Esophagus squamous epithelium (tissue), 4 donors: Measurements from ENCODE around the gene NECAB2.

Experiments used
- CTCF ChIP-seq, 6 experiments: fragments of 450-650 bp in 4 of 6; fragments of 200-600 bp in 2 of 6; sonication (generic) in 2 of 6; IDR thresholded peaks; one replicate each; pipeline ENCODE4 v1.5.1; 2016 to 2019; ENCODE audit warnings: antibody characterized with exemption in 6 of 6, mild to moderate bottlenecking in 4 of 6, moderate library complexity in 4 of 6
- POLR2A ChIP-seq, 4 donors: fragments of 450-650 bp; IDR thresholded peaks; one replicate each; pipeline ENCODE4 v1.6.1; 2017; ENCODE audit warnings: antibody characterized with exemption in 4 of 4, mild to moderate bottlenecking in 4 of 4, moderate library complexity in 3 of 4

GRCh38 chr16:84044118-84044488 is 76.1 kb downstream of the NECAB2 start:
- TF ChIP-seq CTCF (IDR thresholded peaks at IDR 0.05) (peak in 1 of 6 experiments; percentile 20), POLR2A (IDR thresholded peaks at IDR 0.05) (no peak)
